ENCODE measurements around the gene ENTR1.

DNA sequence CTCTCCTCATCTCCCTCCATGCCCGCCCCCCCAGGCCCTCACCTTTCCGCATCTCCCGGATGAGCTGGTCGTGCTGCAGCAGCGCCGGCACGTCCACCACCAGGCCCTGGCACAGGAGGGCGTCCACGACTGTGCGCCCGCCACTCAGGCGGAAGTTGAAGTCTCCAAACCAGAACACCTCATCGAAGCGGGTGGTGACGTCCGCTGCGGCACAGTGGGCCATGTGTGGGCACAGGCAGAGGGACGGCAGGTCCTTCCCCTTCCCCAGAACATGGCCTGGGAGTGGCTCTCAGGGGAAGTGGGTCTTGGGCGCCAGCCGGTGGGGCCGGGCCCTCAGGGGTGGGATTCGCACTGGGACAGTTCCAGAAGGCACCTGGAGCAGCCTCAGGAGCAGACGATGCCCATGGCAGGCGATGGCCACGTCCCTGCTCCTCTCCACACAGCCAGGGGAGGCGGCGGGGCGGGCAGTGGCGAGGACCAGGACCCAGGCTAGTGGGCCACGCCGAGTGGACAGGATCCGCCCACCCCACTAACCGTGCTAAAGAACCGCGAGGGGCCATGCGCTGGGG, 21.5 kb upstream of the ENTR1 start:
- no peak for TF ChIP-seq EP300 (IDR thresholded peaks at IDR 0.05)
- TF ChIP-seq CTCF (IDR thresholded peaks at IDR 0.05) = no peak
- TF ChIP-seq POLR2A (IDR thresholded peaks at IDR 0.05) = no peak
